IPS DF 19.7 (cell line): ENCODE results near the gene CREB3L4.
"Not testable (repeated sequence)": the region's sequence is repeated elsewhere in the genome, so short reads cannot be mapped to it uniquely, and the experiment has no call there.

ENCODE experiments used
- DNase-seq: peaks from one replicate; pipeline ENCODE4 v3.0.0-alpha.2; 2013; ENCODE audit warnings: low read depth, low spot score

Gene CREB3L4

GRCh38 chr1:153984123-153984894, 16.6 kb downstream of the CREB3L4 start:
- no peak for DNase-seq

- no peak for DNase-seq
These were observed 17.7 kb downstream of the CREB3L4 start for GRCh38 chr1:153985341-153985912.

GRCh38 chr1:153985941-153986761, 18.4 kb downstream of the CREB3L4 start, which contains the start of gene RAB13:
TSS of gene RAB13 (minus strand) at chr1:153986339. CDS start at chr1:153986236, 103 bp downstream.
- DNase-seq, result no peak

- DNase-seq, result no peak
These were observed 19.9 kb downstream of the CREB3L4 start for GRCh38 chr1:153987621-153988020.

GRCh38 chr1:153990468-153991150, 22.9 kb downstream of the CREB3L4 start, which contains the start of gene RPS27:
TSS of gene RPS27 (plus strand) at chr1:153990762. CDS start at chr1:153990797, 35 bp downstream.
- DNase-seq, result peak; percentile 96

GRCh38 chr1:153991151-153991630, 23.5 kb downstream of the CREB3L4 start:
- DNase-seq, result no peak

- no peak for DNase-seq
These were observed 24.1 kb downstream of the CREB3L4 start for GRCh38 chr1:153991806-153992205.

DNA sequence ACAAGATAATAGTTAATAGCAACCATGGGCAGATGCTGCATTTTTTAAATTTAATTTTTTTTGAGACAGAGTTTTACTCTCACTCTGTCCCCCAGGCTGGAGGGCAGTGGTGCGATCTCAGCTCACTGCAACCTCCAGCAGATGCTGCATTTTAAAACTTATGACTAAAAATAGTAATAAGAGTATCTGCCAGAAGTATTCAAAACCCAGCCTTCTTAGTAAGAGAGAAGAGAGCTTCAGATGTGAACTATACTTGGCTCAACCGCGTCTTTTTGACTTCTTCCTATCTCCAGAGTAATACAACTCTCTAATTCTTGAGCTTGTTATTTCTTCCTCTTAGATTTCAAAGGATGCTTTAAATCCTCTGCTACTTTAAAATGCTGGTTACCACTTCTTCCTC, 27.5 kb downstream of the CREB3L4 start:
- no peak for DNase-seq

GRCh38 chr1:153995640-153996039, 27.9 kb downstream of the CREB3L4 start:
- DNase-seq, result no peak

DNA sequence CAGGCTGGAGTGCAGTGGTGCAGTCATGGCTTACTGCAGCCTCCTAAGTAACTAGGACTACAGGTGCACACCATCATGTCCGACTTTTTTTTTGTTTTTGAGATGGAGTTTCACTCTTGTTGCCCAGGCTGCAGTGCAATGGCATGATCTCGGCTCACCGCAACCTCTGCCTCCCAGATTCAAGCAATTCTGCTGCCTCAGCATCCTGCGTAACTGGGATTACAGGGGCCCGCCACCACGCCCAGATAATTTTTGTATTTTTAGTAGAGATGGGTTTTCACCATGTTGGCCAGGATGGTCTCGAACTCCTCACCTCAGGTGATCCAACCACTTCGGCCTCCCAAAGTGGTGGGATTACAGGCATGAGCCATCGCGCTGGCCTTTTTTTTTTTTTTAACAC, 29.2 kb downstream of the CREB3L4 start:
- DNase-seq, result not testable (repeated sequence)

GRCh38 chr1:154000420-154000819, 32.7 kb downstream of the CREB3L4 start:
- DNase-seq, result no peak

DNA sequence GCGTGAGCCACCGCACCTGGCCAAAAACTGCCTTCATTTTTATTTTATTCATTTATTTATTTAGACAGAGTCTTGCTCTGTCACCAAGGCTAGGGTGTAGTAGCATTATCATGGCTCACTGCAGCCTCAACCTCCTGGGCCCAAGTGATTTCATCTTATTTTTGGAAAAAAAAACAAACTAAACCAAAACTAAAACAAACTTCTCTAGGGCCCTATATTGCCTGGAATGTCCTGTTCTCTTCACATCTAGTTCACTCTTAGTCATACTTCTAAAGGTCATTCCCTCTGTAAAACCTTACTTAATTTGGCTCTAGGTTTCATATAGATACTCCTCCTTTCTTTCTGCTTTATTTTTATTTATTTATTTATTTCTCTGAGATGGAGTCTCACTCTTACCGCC, 38.4 kb downstream of the CREB3L4 start:
- no peak for DNase-seq

- DNase-seq, result no peak
These were observed 44.4 kb downstream of the CREB3L4 start for GRCh38 chr1:154012129-154012528.

DNA sequence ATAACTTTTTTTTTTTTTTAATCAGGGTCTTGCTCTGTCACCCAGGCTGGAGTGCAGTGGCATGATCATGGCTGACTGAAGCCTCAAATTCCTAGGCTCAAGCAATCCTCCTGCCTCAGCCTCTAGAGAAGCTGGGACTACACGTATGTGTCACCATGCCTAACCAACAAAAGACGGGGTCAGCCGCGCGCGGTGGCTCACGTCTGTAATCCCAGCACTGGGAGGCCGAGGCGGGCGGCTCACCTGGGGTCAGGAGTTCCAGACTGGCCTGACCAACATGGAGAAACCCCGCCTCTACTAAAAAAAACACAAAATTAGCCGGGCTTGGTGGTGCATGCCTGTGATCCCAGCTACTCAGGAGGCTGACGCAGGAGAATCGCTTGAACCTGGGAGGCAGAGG, 44.8 kb downstream of the CREB3L4 start:
- not testable (repeated sequence) for DNase-seq

DNA sequence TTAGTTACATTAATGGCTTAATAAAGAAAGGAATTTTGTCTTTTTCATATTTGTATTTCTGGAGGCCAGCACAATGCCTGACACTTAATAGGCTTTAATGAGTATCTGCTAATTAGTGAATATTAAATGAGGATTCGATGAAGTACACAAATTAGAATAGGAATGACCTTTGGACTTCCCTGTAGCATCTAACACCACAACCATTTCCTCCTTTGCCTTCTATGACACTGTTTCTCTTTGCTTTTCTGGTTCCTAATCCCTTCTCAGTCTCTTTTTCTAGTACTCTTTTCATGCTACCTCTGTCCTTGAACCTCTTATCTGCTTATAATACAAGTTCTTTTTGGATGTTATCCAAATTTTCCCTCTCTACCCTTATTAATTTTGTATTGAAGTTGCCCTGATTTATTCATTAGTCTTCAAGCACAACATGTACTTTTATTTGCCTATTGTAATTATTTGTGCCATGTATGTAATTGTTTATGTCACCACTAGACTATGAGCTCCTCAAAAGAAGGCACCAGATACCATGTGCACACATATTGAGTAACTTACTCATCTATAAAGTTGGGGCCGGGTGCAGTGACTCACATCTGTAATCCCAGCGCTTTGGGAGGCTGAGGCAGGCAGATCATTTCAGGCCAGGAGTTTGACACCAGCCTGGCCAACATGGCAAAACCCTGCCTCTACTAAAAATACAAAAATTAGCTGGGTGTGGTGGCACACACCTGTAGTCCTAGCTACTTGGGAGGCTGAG, 46.6 kb downstream of the CREB3L4 start:
- no peak for DNase-seq

DNA sequence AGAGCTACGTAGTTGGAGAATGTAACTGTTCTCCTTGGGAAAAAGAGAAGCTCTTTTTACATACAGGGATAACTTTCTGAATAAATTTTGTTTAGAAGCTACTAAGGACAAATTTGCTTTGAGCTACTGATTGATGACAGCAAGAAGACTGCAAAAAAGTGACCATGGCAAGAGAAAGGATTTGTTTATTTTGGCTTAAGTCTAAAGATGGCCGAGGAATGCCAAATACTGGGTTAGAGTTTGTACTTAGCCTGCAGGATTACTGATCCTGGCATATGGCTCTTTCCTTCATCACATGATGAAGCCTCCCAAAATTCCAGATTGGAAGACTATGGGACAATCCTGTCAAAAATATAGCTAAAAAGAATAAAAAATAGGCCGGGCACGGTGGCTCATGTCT, 51.6 kb downstream of the CREB3L4 start:
- no peak for DNase-seq

DNA sequence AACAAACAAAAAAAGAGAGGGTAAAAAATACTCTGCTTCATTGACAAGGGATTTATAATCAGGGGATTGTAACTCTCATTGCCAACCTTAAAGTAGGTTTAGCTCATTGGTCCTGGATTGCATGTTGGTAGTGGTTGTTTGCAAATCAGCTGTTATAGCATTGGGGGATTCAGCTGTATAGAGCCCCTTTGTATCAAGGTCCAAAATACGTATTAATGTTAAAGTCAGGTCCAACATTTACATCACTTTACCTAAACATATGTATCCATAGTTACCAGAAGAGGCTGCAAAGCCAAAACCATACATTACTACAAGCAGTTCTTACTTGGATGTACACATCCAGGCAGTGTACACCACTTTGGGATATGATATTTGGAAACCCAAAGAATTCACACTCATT, 52.2 kb downstream of the CREB3L4 start:
- no peak for DNase-seq
